GM18519 (cell line): ENCODE results near the gene MFSD6L.

Experiments
- ATAC-seq: cut with Tn5 transposase; IDR thresholded peaks from one replicate; pipeline ENCODE4 v1.9.1; 2021; ENCODE audit warnings: mild to moderate bottlenecking, moderate library complexity; ENCODE audit not compliant: unreplicated experiment, low FRiP score

MFSD6L gene

GRCh38 chr17:8753136-8753975 lies 45.8 kb downstream of the MFSD6L start:
- ATAC-seq, result no peak

GRCh38 chr17:8749616-8750015 lies 49.5 kb downstream of the MFSD6L start:
- ATAC-seq, result no peak

GRCh38 chr17:8747742-8748141 lies 51.4 kb downstream of the MFSD6L start:
- ATAC-seq, result no peak
